ENCODE data around the gene CFAP210.
"Not testable (repeated sequence)": the region's sequence is repeated elsewhere in the genome, so short reads cannot be mapped to it uniquely, and the experiment has no call there.

The CFAP210 gene

DNA sequence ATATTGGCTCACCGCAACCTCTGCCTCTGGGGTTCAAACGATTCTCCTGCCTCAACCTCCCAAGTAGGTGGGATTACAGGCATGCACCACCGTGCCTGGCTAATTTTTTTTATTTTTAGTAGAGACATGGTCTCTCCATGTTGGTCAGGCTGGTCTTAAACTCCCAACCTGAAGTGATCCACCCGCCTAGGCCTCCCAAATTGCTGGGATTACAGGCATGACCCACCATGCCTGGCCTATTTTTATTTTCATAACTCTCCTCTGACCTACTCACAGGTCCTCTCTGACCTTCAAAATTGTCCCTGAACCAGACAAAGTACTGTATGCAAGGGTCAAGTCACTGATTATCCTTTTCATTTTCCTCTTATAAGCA is 23.5 kb upstream of the CFAP210 start:
- no peak overlapping the region for H3K4me3 ChIP-seq (ENCODE audit: low read length)
- no peak for TF ChIP-seq ZNF274 (IDR thresholded peaks at IDR 0.05; ENCODE audit: low read depth, low read length)

- TF ChIP-seq ZNF274 (IDR thresholded peaks at IDR 0.05; ENCODE audit: low read depth, low read length): no peak
- H3K4me3 ChIP-seq (ENCODE audit: low read length): no peak overlapping the region
Measured at GRCh38 chr2:169716938-169717690, 22.9 kb upstream of the CFAP210 start.

GRCh38 chr2:169716238-169716886 is 22.2 kb upstream of the CFAP210 start:
- H3K4me3 ChIP-seq (ENCODE audit: low read length): no peak overlapping the region
- TF ChIP-seq ZNF274 (IDR thresholded peaks at IDR 0.05; ENCODE audit: low read depth, low read length): no peak

- no peak for TF ChIP-seq ZNF274 (IDR thresholded peaks at IDR 0.05; ENCODE audit: low read depth, low read length)
- no peak overlapping the region for H3K4me3 ChIP-seq (ENCODE audit: low read length)
Measured at GRCh38 chr2:169715379-169716237, 21.4 kb upstream of the CFAP210 start.

DNA sequence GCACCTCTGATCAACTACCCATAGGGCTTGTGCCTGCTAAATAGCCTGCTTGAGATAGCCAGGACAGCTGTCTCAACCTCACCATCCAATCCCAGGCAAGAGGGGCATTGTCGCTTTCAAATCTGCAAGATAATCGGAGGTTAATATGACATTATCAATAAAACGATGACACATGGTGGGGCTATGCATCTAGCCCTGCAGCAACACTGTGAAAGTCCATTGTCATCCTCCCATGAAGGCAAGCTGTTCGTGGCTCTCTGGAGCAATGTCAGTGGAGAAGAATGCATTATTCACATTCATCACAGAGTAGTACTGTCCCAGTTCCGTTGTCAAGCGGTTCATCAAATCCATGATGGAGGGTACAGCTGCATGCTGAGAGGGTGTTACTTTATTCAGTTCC is 20.5 kb upstream of the CFAP210 start:
- H3K4me3 ChIP-seq (ENCODE audit: low read length): no peak overlapping the region
- TF ChIP-seq ZNF274 (IDR thresholded peaks at IDR 0.05; ENCODE audit: low read depth, low read length): no peak

- H3K4me3 ChIP-seq (ENCODE audit: low read length): no peak overlapping the region
- no peak for TF ChIP-seq ZNF274 (IDR thresholded peaks at IDR 0.05; ENCODE audit: low read depth, low read length)
Measured at GRCh38 chr2:169713331-169713730, 19.1 kb upstream of the CFAP210 start.

DNA sequence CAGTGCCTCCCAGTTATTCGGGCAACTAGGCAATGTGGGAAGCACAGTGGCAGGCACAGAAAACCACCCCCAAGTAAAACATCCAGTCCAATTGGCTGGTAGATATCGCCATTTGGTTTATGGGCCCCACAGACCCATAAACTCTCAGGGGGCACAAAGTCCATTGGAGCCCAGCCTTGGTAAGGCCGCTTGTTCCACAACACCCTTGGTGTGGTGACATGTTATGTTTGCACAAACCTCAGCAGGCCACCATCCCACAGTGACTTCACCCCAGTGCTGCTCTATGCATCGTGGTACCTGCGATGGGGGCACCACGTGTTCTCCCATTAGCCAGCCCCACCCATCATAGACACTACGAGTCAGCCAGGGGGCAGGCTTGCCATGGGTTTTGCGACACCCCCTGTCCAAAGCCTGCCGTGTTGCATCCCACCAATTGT is 18.6 kb upstream of the CFAP210 start:
- no peak overlapping the region for H3K4me3 ChIP-seq (ENCODE audit: low read length)
- no peak for TF ChIP-seq ZNF274 (IDR thresholded peaks at IDR 0.05; ENCODE audit: low read depth, low read length)

- TF ChIP-seq ZNF274 (IDR thresholded peaks at IDR 0.05; ENCODE audit: low read depth, low read length): no peak
Measured at GRCh38 chr2:169711751-169712509, 17.7 kb upstream of the CFAP210 start.

DNA sequence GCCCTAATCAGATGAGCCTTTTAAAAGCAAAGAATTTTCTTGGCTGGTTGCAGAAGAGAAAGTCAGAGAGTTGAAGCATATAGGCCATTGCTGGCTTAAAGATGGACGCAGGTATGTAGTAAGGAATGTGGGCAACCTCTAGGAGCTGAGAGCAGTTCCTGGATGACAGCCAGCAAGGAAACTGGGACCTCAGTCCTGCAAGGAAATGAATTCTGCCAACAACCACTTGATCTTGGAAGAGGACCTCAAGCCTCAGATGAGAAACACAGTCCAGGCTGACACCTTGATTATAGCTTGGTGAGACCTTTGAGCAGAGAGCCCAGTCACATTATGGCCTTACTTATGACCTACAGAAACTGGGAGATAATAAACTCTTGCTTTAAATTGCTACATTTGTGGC is 15.8 kb upstream of the CFAP210 start:
- H3K4me3 ChIP-seq (ENCODE audit: low read length): no peak overlapping the region
- no peak for TF ChIP-seq ZNF274 (IDR thresholded peaks at IDR 0.05; ENCODE audit: low read depth, low read length)

More at GRCh38 chr2:169711751-169712509, 17.7 kb upstream of the CFAP210 start:
- no peak overlapping the region for H3K4me3 ChIP-seq (ENCODE audit: low read length)

GRCh38 chr2:169709331-169709730 is 15.1 kb upstream of the CFAP210 start:
- TF ChIP-seq ZNF274 (IDR thresholded peaks at IDR 0.05; ENCODE audit: low read depth, low read length): no peak
- H3K4me3 ChIP-seq (ENCODE audit: low read length): no peak overlapping the region

GRCh38 chr2:169707626-169708025 is 13.4 kb upstream of the CFAP210 start:
- no peak for TF ChIP-seq ZNF274 (IDR thresholded peaks at IDR 0.05; ENCODE audit: low read depth, low read length)
- no peak overlapping the region for H3K4me3 ChIP-seq (ENCODE audit: low read length)

DNA sequence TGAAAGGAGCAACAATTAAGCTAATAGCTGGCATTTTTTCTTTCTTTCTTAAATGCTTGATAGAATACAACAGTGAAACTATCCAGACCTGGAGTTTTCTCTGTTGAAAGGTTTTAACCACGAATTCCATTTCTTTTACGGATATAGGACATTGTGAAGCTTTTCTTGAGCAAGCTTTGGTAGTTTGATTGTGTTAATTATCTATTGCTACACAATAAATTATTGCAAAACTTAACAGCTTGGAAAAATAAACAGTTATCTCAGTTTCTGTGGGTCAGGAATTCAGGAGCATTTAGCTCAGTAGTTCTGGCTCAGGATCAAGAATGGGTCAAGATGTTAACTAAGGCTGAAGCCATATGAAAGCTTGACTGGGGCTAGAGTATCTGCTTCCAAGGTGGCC is 11.7 kb upstream of the CFAP210 start:
- TF ChIP-seq ZNF274 (IDR thresholded peaks at IDR 0.05; ENCODE audit: low read depth, low read length): no peak
- no peak overlapping the region for H3K4me3 ChIP-seq (ENCODE audit: low read length)

GRCh38 chr2:169704160-169704708 is 10.0 kb upstream of the CFAP210 start:
- no peak overlapping the region for H3K4me3 ChIP-seq (ENCODE audit: low read length)

GRCh38 chr2:169702996-169703395 is 8.8 kb upstream of the CFAP210 start:
- H3K4me3 ChIP-seq (ENCODE audit: low read length): no peak overlapping the region
- TF ChIP-seq ZNF274 (IDR thresholded peaks at IDR 0.05; ENCODE audit: low read depth, low read length): no peak

More at GRCh38 chr2:169704160-169704708, 10.0 kb upstream of the CFAP210 start:
- TF ChIP-seq ZNF274 (IDR thresholded peaks at IDR 0.05; ENCODE audit: low read depth, low read length): no peak

GRCh38 chr2:169699173-169699572 is 5.0 kb upstream of the CFAP210 start:
- not testable (repeated sequence) for H3K4me3 ChIP-seq (ENCODE audit: low read length)

All from GM08714 (cell line).